Measurements from ENCODE around the gene BHLHE23.

The BHLHE23 gene

DNA sequence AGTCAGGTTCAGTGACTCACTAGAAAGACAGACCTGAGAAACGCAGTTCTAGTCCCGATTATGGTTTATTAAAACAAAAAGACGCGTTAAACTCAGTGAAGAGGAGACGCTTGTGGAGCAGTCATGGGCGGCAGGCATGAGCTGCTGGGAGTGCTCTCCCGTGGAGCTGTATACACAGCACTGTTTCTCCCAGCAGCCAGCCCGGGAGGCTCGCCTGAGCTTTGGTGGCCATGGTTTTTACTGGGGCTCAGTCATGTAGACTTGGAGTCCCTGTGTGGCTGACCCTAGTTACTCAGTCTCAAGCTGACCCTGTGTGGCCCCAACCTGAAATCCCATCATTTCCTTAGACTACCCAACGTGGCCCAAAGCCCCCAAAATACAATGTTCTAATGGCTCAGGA is 41.2 kb upstream of the BHLHE23 start:
- no peak for DNase-seq (ENCODE audit: low read depth)
- H3K4me3 ChIP-seq (ENCODE audit: low read length): no peak overlapping the region
- TF ChIP-seq, protein P1, sequence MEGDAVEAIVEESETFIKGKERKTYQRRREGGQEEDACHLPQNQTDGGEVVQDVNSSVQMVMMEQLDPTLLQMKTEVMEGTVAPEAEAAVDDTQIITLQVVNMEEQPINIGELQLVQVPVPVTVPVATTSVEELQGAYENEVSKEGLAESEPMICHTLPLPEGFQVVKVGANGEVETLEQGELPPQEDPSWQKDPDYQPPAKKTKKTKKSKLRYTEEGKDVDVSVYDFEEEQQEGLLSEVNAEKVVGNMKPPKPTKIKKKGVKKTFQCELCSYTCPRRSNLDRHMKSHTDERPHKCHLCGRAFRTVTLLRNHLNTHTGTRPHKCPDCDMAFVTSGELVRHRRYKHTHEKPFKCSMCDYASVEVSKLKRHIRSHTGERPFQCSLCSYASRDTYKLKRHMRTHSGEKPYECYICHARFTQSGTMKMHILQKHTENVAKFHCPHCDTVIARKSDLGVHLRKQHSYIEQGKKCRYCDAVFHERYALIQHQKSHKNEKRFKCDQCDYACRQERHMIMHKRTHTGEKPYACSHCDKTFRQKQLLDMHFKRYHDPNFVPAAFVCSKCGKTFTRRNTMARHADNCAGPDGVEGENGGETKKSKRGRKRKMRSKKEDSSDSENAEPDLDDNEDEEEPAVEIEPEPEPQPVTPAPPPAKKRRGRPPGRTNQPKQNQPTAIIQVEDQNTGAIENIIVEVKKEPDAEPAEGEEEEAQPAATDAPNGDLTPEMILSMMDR (IDR thresholded peaks at IDR 0.05; ENCODE audit: insufficient read depth, low read depth, low read length, missing control alignments): no peak

DNA sequence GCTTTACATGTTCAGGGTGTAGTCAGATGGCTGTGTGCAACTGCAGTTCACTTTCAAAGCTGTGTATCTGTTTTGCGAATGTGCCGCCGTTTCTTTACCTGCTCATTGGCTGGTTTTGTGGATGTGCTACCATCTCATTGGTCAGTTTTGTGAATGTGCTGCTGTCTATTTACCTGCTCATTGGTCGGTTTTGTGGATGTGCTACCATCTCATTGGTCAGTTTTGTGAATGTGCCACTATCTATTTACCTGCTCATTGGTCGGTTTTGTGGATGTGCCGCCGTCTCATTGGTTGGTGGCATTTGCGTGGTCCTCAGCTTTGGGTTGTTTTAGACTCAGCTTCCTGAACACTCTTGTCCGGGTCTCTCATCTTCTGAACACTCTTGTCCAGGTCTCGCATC is 40.5 kb upstream of the BHLHE23 start:
- H3K4me3 ChIP-seq (ENCODE audit: low read length): no peak overlapping the region
- no peak for DNase-seq (ENCODE audit: low read depth)
- TF ChIP-seq, protein P1 (IDR thresholded peaks at IDR 0.05; ENCODE audit: insufficient read depth, low read depth, low read length, missing control alignments): no peak

DNA sequence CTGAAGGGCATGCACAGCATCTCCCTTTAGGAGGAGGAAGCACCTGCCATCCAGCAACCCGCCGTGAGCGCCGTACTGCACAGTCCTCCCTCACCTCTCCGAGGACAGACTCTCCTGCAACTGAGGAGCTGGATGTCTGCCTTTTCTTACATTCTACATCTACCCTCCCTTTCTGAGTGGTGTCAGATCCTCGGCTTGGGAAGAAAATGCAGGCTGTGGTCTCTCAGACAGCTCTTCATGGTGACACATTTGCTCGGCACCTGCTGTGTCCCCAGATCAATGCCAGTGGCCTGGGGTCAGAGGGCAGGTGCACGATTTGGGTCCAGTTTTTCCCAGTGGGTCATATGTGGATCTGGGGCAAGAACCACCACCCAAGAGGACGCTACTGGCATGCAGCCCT is 40.1 kb upstream of the BHLHE23 start:
- no peak for DNase-seq (ENCODE audit: low read depth)

DNA sequence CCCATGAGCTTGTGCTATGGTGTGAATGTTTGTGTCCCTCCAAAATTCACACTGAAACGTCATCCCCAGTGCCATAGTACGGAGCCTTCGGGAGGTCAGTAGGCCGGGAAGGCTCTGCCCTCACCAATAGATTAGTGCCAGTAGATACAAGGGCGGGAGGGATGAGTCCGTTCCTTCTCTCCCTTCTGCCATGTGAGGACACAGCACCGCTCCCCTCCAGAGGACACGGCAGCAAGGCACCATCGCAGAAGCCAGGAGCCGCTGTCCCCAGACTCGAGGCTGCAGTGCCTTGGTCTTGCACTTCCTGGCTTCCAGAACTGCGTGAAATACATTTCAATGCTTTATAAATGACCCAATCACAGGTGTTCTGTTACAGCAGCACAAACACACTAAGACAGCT is 39.2 kb upstream of the BHLHE23 start:
- H3K4me3 ChIP-seq (ENCODE audit: low read length): no peak overlapping the region
- no peak for DNase-seq (ENCODE audit: low read depth)
- TF ChIP-seq, protein P1 (IDR thresholded peaks at IDR 0.05; ENCODE audit: insufficient read depth, low read depth, low read length, missing control alignments): no peak

More for the DNA sequence above, 40.1 kb upstream of the BHLHE23 start:
- no peak overlapping the region for H3K4me3 ChIP-seq (ENCODE audit: low read length)
- TF ChIP-seq, protein P1 (IDR thresholded peaks at IDR 0.05; ENCODE audit: insufficient read depth, low read depth, low read length, missing control alignments): no peak

DNA sequence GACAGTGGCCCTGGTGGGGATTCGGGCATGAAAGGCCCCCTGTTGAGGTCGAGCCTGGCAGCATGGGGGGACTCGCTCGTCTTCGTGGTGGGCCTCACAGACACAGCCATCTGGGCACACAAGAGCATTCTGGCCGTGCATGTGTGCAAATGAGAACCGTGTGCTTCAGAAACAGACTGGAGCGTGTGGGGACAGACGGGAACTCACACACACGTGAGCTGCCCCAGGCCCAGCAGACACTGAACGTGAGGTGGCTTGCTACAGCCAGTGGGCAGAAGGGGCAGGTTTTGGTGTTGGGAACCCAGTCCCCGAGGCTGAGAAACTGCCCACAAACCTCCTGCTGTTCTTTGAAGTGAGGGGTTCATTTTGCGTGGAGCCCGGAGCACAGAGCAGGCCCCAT is 38.6 kb upstream of the BHLHE23 start:
- DNase-seq (ENCODE audit: low read depth): no peak
- no peak overlapping the region for H3K4me3 ChIP-seq (ENCODE audit: low read length)
- TF ChIP-seq, protein P1 (IDR thresholded peaks at IDR 0.05; ENCODE audit: insufficient read depth, low read depth, low read length, missing control alignments): no peak

DNA sequence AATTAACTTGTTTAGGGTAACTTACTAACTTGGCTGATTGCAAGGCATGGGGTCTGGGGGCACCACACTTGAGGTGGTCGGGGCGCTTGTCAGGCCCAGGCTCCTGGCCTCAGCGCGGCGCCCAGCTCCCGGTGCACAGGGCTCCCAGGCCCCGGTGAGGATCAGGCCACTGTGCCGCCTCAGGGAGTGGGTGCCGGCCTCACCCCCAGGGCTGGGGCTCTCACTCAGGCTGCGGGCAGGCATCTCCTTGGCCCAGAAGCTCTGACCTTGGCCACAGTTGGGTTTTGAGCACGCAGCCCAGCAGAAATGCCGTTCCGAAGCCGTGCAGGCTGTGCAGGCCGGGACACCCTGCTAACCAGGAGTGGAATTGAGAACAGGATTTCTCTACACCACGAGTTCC is 37.8 kb upstream of the BHLHE23 start:
- DNase-seq (ENCODE audit: low read depth): no peak
- TF ChIP-seq, protein P1 (IDR thresholded peaks at IDR 0.05; ENCODE audit: insufficient read depth, low read depth, low read length, missing control alignments): no peak
- H3K4me3 ChIP-seq (ENCODE audit: low read length): no peak overlapping the region

DNA sequence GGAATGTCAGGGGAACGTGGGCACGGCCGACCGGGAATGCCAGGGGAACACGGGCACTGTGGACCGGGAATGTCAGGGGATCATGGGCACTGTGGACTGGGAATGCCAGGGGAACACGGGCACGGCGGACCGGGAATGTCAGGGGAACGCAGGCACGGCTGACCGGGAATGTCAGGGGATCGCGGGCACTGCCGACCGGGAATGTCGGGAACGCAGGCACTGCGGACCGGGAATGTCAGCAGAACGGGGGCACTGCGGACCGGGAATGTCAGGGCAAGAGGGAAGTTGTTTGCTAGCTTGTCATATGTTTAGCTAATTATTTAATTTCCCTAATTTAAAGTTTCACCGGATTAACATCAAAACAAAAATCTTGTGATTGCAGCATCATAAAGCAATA is 37.4 kb upstream of the BHLHE23 start:
- no peak overlapping the region for H3K4me3 ChIP-seq (ENCODE audit: low read length)
- no peak for DNase-seq (ENCODE audit: low read depth)
- TF ChIP-seq, protein P1 (IDR thresholded peaks at IDR 0.05; ENCODE audit: insufficient read depth, low read depth, low read length, missing control alignments): no peak

Measured in epithelial cell of esophagus (primary cell).